HepG2 (cell line): Measurements from ENCODE around the gene BCAR3. TPM values are rescaled to one million over a fixed set of nuclear protein-coding genes. Genes with fewer than 3 reads are reported as not detected.

ENCODE experiments used
- ATAC-seq: fragments of 200-7000 bp; cut with Tn5 transposase; 3 replicates; pipeline ENCODE4 v1.9.1; 2020; ENCODE audit warnings: mild to moderate bottlenecking, moderate library complexity
- BruUV-seq: library from RNA; stranded (reverse); fragments of 400-500 nt; replicated peaks from 2 replicates; lab custom pipeline; 2021; lab: Mats Ljungman, UMichigan
- CTCF ChIA-PET: fragments of 300-600 bp; formaldehyde crosslinking; extraction: SDS; loops from one replicate; lab custom pipeline; 2021; ENCODE audit warnings: low total read pairs, inconsistent platforms, low intra/inter-chr PET ratio; lab: Yijun Ruan, JAX
- POLR2A ChIA-PET: fragments of 350-600 bp; sonication (Branson Sonifier 250); formaldehyde crosslinking; loops from one replicate; lab custom pipeline; 2020; ENCODE audit warnings: antibody characterized with exemption, inconsistent platforms; lab: Yijun Ruan, JAX
- DNase-seq: peaks from one replicate; pipeline ENCODE4 v3.0.0-alpha.2; 2015; ENCODE audit warnings: low spot score
- FAIRE-seq: peaks from 3 replicates; lab custom pipeline; 2011; peaks lifted over from hg19 to GRCh38; lab: Jason Lieb, UNC
- H2AFZ ChIP-seq: one replicate; pipeline ENCODE4 v1.6.1; 2011; ENCODE audit warnings: low read length, inconsistent platforms
- H3K27ac ChIP-seq: fragments of 300-600 bp; 3 replicates; pipeline ENCODE4 v1.8.0; 2011; ENCODE audit warnings: mixed run types, mild to moderate bottlenecking, mixed read lengths, low read length, inconsistent platforms; ENCODE audit not compliant: insufficient read depth; ENCODE audit errors: extremely low read length
- H3K27me3 ChIP-seq, 2 experiments: fragments of 200-600 bp in 1 of 2; 2 replicates in 1 of 2; 3 replicates in 1 of 2; pipeline versions ENCODE4 v1.6.0 to v1.8.0; 2011; ENCODE audit warnings: low read length in 2 of 2, mild to moderate bottlenecking in 2 of 2, moderate library complexity in 2 of 2, inconsistent platforms in 1 of 2; ENCODE audit not compliant: insufficient read depth in 2 of 2, control insufficient read depth in 1 of 2
- H3K36me3 ChIP-seq, 2 experiments: fragments of 200-600 bp in 1 of 2; replicated peaks in 1 of 2; 2 replicates in 1 of 2; 3 replicates in 1 of 2; pipeline versions ENCODE4 v1.5.1 to v1.8.0; 2011; ENCODE audit warnings: low read length in 2 of 2, inconsistent platforms in 1 of 2; ENCODE audit not compliant: insufficient read depth in 2 of 2, control insufficient read depth in 1 of 2
- H3K4me1 ChIP-seq: 2 replicates; pipeline ENCODE4 v1.5.1; 2012; ENCODE audit warnings: low read length, inconsistent platforms; ENCODE audit not compliant: insufficient read depth
- H3K4me2 ChIP-seq: 2 replicates; pipeline ENCODE4 v1.6.0; 2011; ENCODE audit warnings: low read depth, low read length, inconsistent platforms
- H3K4me3 ChIP-seq, 3 experiments: fragments of 200-600 bp in 1 of 3; sonication (generic), shearing (Covaris generic) in 1 of 3; replicated peaks in 1 of 3; 2 replicates each; pipeline ENCODE4 v1.5.1; 2011 to 2016; ENCODE audit warnings: low read length in 3 of 3, inconsistent platforms in 2 of 3, low read depth in 2 of 3, mild to moderate bottlenecking in 2 of 3, control low read depth in 1 of 3, mixed read lengths in 1 of 3; ENCODE audit not compliant: insufficient read depth in 1 of 3
- H3K79me2 ChIP-seq: one replicate; pipeline ENCODE4 v1.6.1; 2011; ENCODE audit warnings: low read length, inconsistent platforms; ENCODE audit not compliant: insufficient read depth
- H3K9ac ChIP-seq: 2 replicates; pipeline ENCODE4 v1.6.0; 2011; ENCODE audit warnings: mild to moderate bottlenecking, low read depth, low read length, inconsistent platforms; ENCODE audit not compliant: insufficient read depth
- H3K9me3 ChIP-seq: 2 replicates; pipeline ENCODE4 v1.5.1; 2012; ENCODE audit warnings: mild to moderate bottlenecking, low read length
- H4K20me1 ChIP-seq: 2 replicates; pipeline ENCODE4 v1.6.0; 2011; ENCODE audit warnings: inconsistent platforms, mild to moderate bottlenecking, low read length, moderate library complexity; ENCODE audit not compliant: insufficient read depth
- ATF7 ChIP-seq, 2 experiments: fragments of 450-650 bp in 1 of 2; sonication (generic) in 1 of 2; formaldehyde crosslinking in 1 of 2; IDR thresholded peaks; 2 replicates each; pipeline versions ENCODE4 v1.4.0 to v1.6.1; 2016 to 2020; ENCODE audit warnings: antibody characterized with exemption in 1 of 2, mild to moderate bottlenecking in 1 of 2, missing genetic modification reagents in 1 of 2
- BRD4 ChIP-seq: sonication (generic); formaldehyde crosslinking; IDR thresholded peaks from 2 replicates; pipeline ENCODE4 v1.4.0; 2020; ENCODE audit warnings: missing genetic modification reagents
- CREB1 ChIP-seq, 2 experiments: fragments of 450-650 bp in 1 of 2; IDR thresholded peaks; 2 replicates each; pipeline ENCODE4 v1.6.1; 2016 to 2017; ENCODE audit warnings: control low read depth in 1 of 2, mild to moderate bottlenecking in 1 of 2, missing compliant biosample characterization in 1 of 2, missing genetic modification characterization in 1 of 2
- GATAD2A ChIP-seq: IDR thresholded peaks from 2 replicates; pipeline ENCODE4 v1.6.1; 2016
- JARID2 ChIP-seq: sonication (generic); formaldehyde crosslinking; IDR thresholded peaks from 2 replicates; pipeline ENCODE4 v1.8.1; 2023; ENCODE audit warnings: missing genetic modification reagents, inconsistent platforms; ENCODE audit not compliant: insufficient replicate concordance
- NAIF1 ChIP-seq: sonication (generic); formaldehyde crosslinking; IDR thresholded peaks from 2 replicates; pipeline ENCODE4 v1.5.0; 2020; ENCODE audit warnings: mild to moderate bottlenecking, missing genetic modification reagents, borderline replicate concordance
- NFKBIZ ChIP-seq: IDR thresholded peaks from 2 replicates; pipeline ENCODE4 v1.6.1; 2018; ENCODE audit warnings: missing genetic modification reagents, missing compliant biosample characterization
- PHF5A ChIP-seq: IDR thresholded peaks from one replicate; pipeline ENCODE4 v1.6.1; 2018; ENCODE audit warnings: low read depth, missing genetic modification reagents; ENCODE audit not compliant: unreplicated experiment
- POLR2G ChIP-seq: fragments of 200-400 bp; formaldehyde crosslinking; IDR thresholded peaks from 2 replicates; pipeline ENCODE4 v1.6.1; 2018; ENCODE audit warnings: mild to moderate bottlenecking, low read depth, low read length, moderate library complexity
- SRF ChIP-seq: IDR thresholded peaks from 2 replicates; pipeline ENCODE4 v1.6.1; 2011; ENCODE audit warnings: mild to moderate bottlenecking, low read depth, low read length, moderate library complexity
- ZFP82 ChIP-seq: sonication (generic); formaldehyde crosslinking; IDR thresholded peaks from 2 replicates; pipeline ENCODE4 v1.5.1; 2020; ENCODE audit warnings: mild to moderate bottlenecking, missing genetic modification reagents, borderline replicate concordance
- ZNF12 ChIP-seq: sonication (generic); formaldehyde crosslinking; IDR thresholded peaks from 2 replicates; pipeline ENCODE4 v1.5.0; 2020; ENCODE audit warnings: missing genetic modification reagents
- ZNF446 ChIP-seq: sonication (generic); formaldehyde crosslinking; IDR thresholded peaks from 2 replicates; pipeline ENCODE4 v1.5.0; 2020; ENCODE audit warnings: mild to moderate bottlenecking, missing genetic modification reagents
- ZNF557 ChIP-seq: sonication (generic); formaldehyde crosslinking; IDR thresholded peaks from 2 replicates; pipeline ENCODE4 v1.4.0; 2020; ENCODE audit warnings: missing genetic modification reagents
- ZNF792 ChIP-seq: IDR thresholded peaks from 2 replicates; pipeline ENCODE4 v1.6.1; 2016
- ZNF83 ChIP-seq: sonication (generic); formaldehyde crosslinking; IDR thresholded peaks from 2 replicates; pipeline ENCODE4 v1.4.0; 2020; ENCODE audit warnings: missing genetic modification reagents, mild to moderate bottlenecking, borderline replicate concordance
- WGBS: methylation state at CpG from one replicate; pipeline ENCODE4 v1.1.6; 2017; ENCODE audit warnings: low lambda C conversion rate; 5-methylcytosine and 5-hydroxymethylcytosine counted together
- in situ Hi-C: cut with HindIII; loops from 2 replicates; pipeline ENCODE4 v1.10.0; 2017; ENCODE audit warnings: low pct_unique_long_range_greater_than_20kb; ENCODE audit not compliant: extremely low pct_ligation_motif_present
- intact Hi-C: fragments of 100-400 bp; cut with micrococcal nuclease; formaldehyde crosslinking; loops from one replicate; pipeline ENCODE4 v1.10.0; 2022; ENCODE audit not compliant: unreplicated experiment
- polyA plus RNA-seq, 8 experiments: library from polyadenylated mRNA; depleted of rRNA in 3 of 8; stranded (reverse) in 7 of 8; unstranded in 1 of 8; fragments of >200 nt; fragmentation: Illumina TruSeq in 4 of 8; extraction: Trizol in 4 of 8; gene quantifications; 2 replicates each; pipeline versions ENCODE4 v1.2.1 to v1.2.3, GENCODE V29; 2011 to 2016; ENCODE audit warnings: low read depth in 4 of 8, missing spikeins in 1 of 8, mixed read lengths in 1 of 8; ENCODE audit not compliant: insufficient read depth in 1 of 8
- total RNA-seq, 5 experiments: library from RNA; depleted of rRNA; stranded (reverse); fragments of >200 nt; fragmentation: Illumina TruSeq; extraction: Trizol; gene quantifications; 2 replicates each; pipeline ENCODE4 v1.2.3, GENCODE V29; 2016; ENCODE audit warnings: low read depth in 1 of 5

The BCAR3 gene
- total and polyA plus RNA-seq, 2 of the 13 experiments (the other 11 are each of a cell fraction or from before 2014, with no cell fraction given), result 3.6 to 4.8 TPM

GRCh38 chr1:93714356-93714755, 32.7 kb upstream of the BCAR3 start:
- 87% methylated on average over 1 of the region's 1 CpG for WGBS

GRCh38 chr1:93713341-93713740, 31.7 kb upstream of the BCAR3 start:
- CTCF ChIA-PET, result no interaction called here
- Histone ChIP-seq H3K79me2 (no peaks in the 10 kb centered on the region), H2AFZ (no peak overlapping the region), H4K20me1 (no peaks in the 10 kb centered on the region), H3K9me3 (no peaks in the 10 kb centered on the region)
- POLR2A ChIA-PET, result no interaction called here
- TF ChIP-seq ATF7 (IDR thresholded peaks at IDR 0.05), result peak; percentile 44; the same call in 1 of the 2 replicates
- TF ChIP-seq ATF7 (CRISPR knock-in tag; IDR thresholded peaks at IDR 0.05), result no peak
- TF ChIP-seq ZNF83, result no peak
- TF ChIP-seq CREB1 (IDR thresholded peaks at IDR 0.05), result peak; percentile 31; the same call in 1 of the 2 replicates
- no peak for TF ChIP-seq CREB1 (CRISPR knock-in tag; IDR thresholded peaks at IDR 0.05)
- TF ChIP-seq, all 625 proteins: peak for 2
- Histone ChIP-seq H3K9ac (no peak overlapping the region), H3K36me3 (no peaks in the 10 kb centered on the region), H3K4me1 (peaks cover 41% of the 10 kb centered on the region), H3K4me2 (no peak overlapping the region), H3K4me3 (no peak overlapping the region), H3K27ac (no peak overlapping the region), H3K27me3 (no peaks in the 10 kb centered on the region)
- BruUV-seq, result no TSS peak
- in situ Hi-C loops, result no loop called here
- FAIRE-seq (no peak), DNase-seq (no peak), ATAC-seq (no peak)
- intact Hi-C loops, result no loop called here

More at GRCh38 chr1:93714356-93714755, 32.7 kb upstream of the BCAR3 start:
- ATAC-seq, result no peak
- intact Hi-C loops, result no loop called here
- peaks cover 31% of the 10 kb centered on the region for H3K4me1 ChIP-seq
- no peak overlapping the region for H2AFZ ChIP-seq
- H4K20me1 ChIP-seq, result no peaks in the 10 kb centered on the region
- no peaks in the 10 kb centered on the region for H3K36me3 ChIP-seq
- CTCF ChIA-PET, result no interaction called here
- POLR2A ChIA-PET, result no interaction called here
- H3K79me2 ChIP-seq, result no peaks in the 10 kb centered on the region
- no TSS peak for BruUV-seq
- no peak overlapping the region for H3K4me2 ChIP-seq
- H3K27me3 ChIP-seq, result no peaks in the 10 kb centered on the region
- no peak overlapping the region for H3K4me3 ChIP-seq
- DNase-seq, result no peak
- no peak overlapping the region for H3K27ac ChIP-seq
- no peak for TF ChIP-seq ZNF792 (CRISPR knock-in tag)
- no peak for TF ChIP-seq ZNF557
- TF ChIP-seq PHF5A, result no peak
- TF ChIP-seq NAIF1 (CRISPR knock-in tag), result no peak
- TF ChIP-seq SRF, result no peak
- TF ChIP-seq GATAD2A (CRISPR knock-in tag), result no peak
- TF ChIP-seq JARID2 (CRISPR knock-in tag), result no peak
- TF ChIP-seq ZNF12 (CRISPR knock-in tag), result no peak
- TF ChIP-seq BRD4, result no peak
- TF ChIP-seq ZFP82 (CRISPR knock-in tag), result no peak
- no peak for TF ChIP-seq ZNF446 (CRISPR knock-in tag)
- no peak for TF ChIP-seq POLR2G
- TF ChIP-seq NFKBIZ (CRISPR knock-in tag), result no peak
- no peaks in the 10 kb centered on the region for H3K9me3 ChIP-seq
- in situ Hi-C loops, result no loop called here
- H3K9ac ChIP-seq, result no peak overlapping the region
- FAIRE-seq, result no peak
